Caki2 (cell line): ENCODE results near the gene ALDH2. TPM values are rescaled to one million over a fixed set of nuclear protein-coding genes. Genes with fewer than 3 reads are reported as not detected.
"Not testable (repeated sequence)": the region's sequence is repeated elsewhere in the genome, so short reads cannot be mapped to it uniquely, and the experiment has no call there.

Experiments used
- DNase-seq: peaks from one replicate; pipeline ENCODE4 v3.0.0-alpha.2; 2015; ENCODE audit warnings: low read depth
- in situ Hi-C: cut with HindIII; loops from 2 replicates; pipeline ENCODE4 v1.10.0; 2016; ENCODE audit warnings: low sequenced_read_pairs, low pct_unique_long_range_greater_than_20kb, mixed read lengths
- total RNA-seq: library from RNA; depleted of rRNA; stranded (reverse); fragments of >200 nt; shearing (Covaris generic); gene quantifications from 2 replicates; pipeline ENCODE4 v1.2.3, GENCODE V29; 2014; ENCODE audit warnings: low replicate concordance

ALDH2 gene
- total RNA-seq, 1 experiment from 2014 or later = 176 TPM

GRCh38 chr12:111816898-111817297 is 50.2 kb downstream of the ALDH2 start:
- in situ Hi-C loops, DNase-seq: not testable (repeated sequence)

GRCh38 chr12:111818340-111818739 is 51.6 kb downstream of the ALDH2 start:
- in situ Hi-C loops = no loop called here
- DNase-seq = no peak

GRCh38 chr12:111819191-111820158 is 52.7 kb downstream of the ALDH2 start:
- in situ Hi-C loops = no loop called here
- no peak for DNase-seq

- in situ Hi-C loops, DNase-seq: not testable (repeated sequence)
These were observed 54.1 kb downstream of the ALDH2 start for GRCh38 chr12:111820828-111821227.

GRCh38 chr12:111822886-111823285 is 56.2 kb downstream of the ALDH2 start:
- DNase-seq = no peak
- in situ Hi-C loops = no loop called here

- in situ Hi-C loops = no loop called here
- DNase-seq = no peak
These were observed 57.2 kb downstream of the ALDH2 start for GRCh38 chr12:111823891-111824290.

GRCh38 chr12:111824312-111824711 is 57.6 kb downstream of the ALDH2 start:
- DNase-seq, in situ Hi-C loops: not testable (repeated sequence)

- DNase-seq = no peak
- in situ Hi-C loops = no loop called here
These were observed 58.8 kb downstream of the ALDH2 start for GRCh38 chr12:111825509-111825908.

- in situ Hi-C loops = no loop called here
- DNase-seq = no peak
These were observed 59.6 kb downstream of the ALDH2 start for GRCh38 chr12:111826316-111826715.

GRCh38 chr12:111826992-111827391 is 60.3 kb downstream of the ALDH2 start:
- in situ Hi-C loops = no loop called here
- DNase-seq = no peak

- in situ Hi-C loops = no loop called here
- no peak for DNase-seq
These were observed 61.2 kb downstream of the ALDH2 start for GRCh38 chr12:111827907-111828306.

- in situ Hi-C loops = no loop called here
- DNase-seq = no peak
These were observed 61.7 kb downstream of the ALDH2 start for GRCh38 chr12:111828338-111828979.

GRCh38 chr12:111829635-111830034 is 62.9 kb downstream of the ALDH2 start:
- in situ Hi-C loops, DNase-seq: not testable (repeated sequence)

GRCh38 chr12:111834740-111835386 is 68.1 kb downstream of the ALDH2 start:
- in situ Hi-C loops, DNase-seq: not testable (repeated sequence)

- in situ Hi-C loops = not testable (repeated sequence)
These were observed 68.9 kb downstream of the ALDH2 start for GRCh38 chr12:111835531-111836181.

GRCh38 chr12:111838353-111838752 is 71.6 kb downstream of the ALDH2 start:
- no peak for DNase-seq
- in situ Hi-C loops = no loop called here

More at GRCh38 chr12:111835531-111836181, 68.9 kb downstream of the ALDH2 start:
- not testable (repeated sequence) for DNase-seq

- DNase-seq = no peak
- in situ Hi-C loops = no loop called here
These were observed 74.1 kb downstream of the ALDH2 start for GRCh38 chr12:111840807-111841206.

GRCh38 chr12:111841236-111841749 is 74.6 kb downstream of the ALDH2 start:
- no peak for DNase-seq
- in situ Hi-C loops = no loop called here
